ENCODE results near the gene LIPT2.

Gene LIPT2

DNA sequence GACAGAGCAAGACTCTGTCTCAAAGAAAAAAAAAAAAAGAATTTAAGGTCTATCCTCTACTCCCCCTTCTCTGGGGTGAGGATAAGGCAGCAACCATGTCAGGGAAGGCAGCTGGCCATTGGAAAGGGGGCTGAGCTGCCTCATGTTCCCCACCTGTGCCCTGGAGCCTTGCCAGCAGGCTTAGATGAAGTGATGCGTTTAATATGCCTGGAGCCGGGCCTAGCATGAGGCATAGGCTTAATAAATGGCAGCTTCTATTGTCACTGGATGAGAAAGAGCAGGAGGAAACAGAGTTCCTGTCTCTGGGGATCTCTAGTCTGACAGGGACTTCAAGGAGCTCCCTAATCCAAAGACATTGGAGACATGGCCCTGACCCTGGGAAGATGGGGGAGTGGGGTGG lies 23.0 kb downstream of the LIPT2 start:
- TF ChIP-seq, protein P1, sequence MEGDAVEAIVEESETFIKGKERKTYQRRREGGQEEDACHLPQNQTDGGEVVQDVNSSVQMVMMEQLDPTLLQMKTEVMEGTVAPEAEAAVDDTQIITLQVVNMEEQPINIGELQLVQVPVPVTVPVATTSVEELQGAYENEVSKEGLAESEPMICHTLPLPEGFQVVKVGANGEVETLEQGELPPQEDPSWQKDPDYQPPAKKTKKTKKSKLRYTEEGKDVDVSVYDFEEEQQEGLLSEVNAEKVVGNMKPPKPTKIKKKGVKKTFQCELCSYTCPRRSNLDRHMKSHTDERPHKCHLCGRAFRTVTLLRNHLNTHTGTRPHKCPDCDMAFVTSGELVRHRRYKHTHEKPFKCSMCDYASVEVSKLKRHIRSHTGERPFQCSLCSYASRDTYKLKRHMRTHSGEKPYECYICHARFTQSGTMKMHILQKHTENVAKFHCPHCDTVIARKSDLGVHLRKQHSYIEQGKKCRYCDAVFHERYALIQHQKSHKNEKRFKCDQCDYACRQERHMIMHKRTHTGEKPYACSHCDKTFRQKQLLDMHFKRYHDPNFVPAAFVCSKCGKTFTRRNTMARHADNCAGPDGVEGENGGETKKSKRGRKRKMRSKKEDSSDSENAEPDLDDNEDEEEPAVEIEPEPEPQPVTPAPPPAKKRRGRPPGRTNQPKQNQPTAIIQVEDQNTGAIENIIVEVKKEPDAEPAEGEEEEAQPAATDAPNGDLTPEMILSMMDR (IDR thresholded peaks at IDR 0.05; ENCODE audit: low read depth, low read length) = no peak
- H3K4me3 ChIP-seq (ENCODE audit: low read depth, low read length) = no peak overlapping the region

DNA sequence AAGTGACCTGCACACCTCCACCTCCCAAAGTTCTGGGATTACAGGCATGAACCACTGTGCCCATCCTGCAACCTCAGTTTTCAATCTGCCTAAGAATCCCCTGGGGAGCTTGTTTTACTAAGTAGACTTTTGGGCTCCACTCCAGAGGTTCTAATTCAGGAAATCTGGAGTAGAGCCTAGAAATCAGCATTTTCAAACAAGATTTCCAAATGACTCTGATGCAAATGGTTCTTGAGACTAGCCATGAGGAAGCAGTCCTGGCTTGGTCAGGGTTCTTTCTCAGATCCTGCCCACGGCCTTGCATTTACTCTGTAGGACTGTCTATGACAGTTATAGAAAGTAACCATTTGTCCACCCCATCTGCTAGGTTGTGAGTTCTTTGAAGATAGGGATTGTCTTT lies 24.6 kb downstream of the LIPT2 start:
- no peak overlapping the region for H3K4me3 ChIP-seq (ENCODE audit: low read depth, low read length)
- TF ChIP-seq, protein P1 (IDR thresholded peaks at IDR 0.05; ENCODE audit: low read depth, low read length) = no peak

DNA sequence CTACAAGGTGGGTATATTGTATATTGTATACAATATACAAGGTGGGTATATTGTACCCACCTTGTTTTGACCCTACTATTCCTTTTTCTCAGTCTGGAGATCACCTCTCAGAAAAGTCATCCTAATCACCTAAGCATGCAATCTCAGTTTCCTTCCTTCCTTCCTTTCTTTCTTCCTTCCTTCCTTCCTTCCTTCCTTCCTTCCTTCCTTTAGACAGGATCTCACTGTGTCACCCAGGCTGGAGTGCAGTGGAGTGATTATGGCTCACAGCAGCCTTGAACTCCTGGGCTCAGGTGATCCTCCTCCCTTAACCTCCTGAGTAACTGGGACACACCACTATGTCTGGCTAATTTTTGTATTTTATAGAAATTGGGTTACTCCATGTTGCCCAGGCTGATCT lies 25.0 kb downstream of the LIPT2 start:
- TF ChIP-seq, protein P1 (IDR thresholded peaks at IDR 0.05; ENCODE audit: low read depth, low read length) = no peak
- no peak overlapping the region for H3K4me3 ChIP-seq (ENCODE audit: low read depth, low read length)

DNA sequence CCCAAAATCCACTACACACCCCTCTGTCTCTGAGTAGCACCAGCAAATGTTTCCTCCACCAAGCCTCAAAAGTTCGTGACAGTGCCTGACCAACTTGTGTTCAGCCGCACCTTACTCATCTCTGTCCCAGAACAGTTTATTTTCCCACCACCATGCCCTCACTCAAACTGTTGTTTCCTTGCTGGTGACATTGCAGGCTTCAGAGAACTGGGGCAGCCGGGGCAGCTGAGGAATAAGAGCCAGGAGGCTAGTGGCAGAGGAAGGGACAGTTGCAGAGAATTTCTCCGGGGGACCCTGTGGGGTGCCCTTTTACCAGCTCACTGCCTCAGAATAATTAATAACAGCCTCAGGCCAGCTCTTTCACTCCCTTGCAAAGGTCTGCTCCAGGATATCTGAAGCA lies 25.5 kb downstream of the LIPT2 start:
- no peak overlapping the region for H3K4me3 ChIP-seq (ENCODE audit: low read depth, low read length)
- TF ChIP-seq, protein P1 (IDR thresholded peaks at IDR 0.05; ENCODE audit: low read depth, low read length) = no peak

DNA sequence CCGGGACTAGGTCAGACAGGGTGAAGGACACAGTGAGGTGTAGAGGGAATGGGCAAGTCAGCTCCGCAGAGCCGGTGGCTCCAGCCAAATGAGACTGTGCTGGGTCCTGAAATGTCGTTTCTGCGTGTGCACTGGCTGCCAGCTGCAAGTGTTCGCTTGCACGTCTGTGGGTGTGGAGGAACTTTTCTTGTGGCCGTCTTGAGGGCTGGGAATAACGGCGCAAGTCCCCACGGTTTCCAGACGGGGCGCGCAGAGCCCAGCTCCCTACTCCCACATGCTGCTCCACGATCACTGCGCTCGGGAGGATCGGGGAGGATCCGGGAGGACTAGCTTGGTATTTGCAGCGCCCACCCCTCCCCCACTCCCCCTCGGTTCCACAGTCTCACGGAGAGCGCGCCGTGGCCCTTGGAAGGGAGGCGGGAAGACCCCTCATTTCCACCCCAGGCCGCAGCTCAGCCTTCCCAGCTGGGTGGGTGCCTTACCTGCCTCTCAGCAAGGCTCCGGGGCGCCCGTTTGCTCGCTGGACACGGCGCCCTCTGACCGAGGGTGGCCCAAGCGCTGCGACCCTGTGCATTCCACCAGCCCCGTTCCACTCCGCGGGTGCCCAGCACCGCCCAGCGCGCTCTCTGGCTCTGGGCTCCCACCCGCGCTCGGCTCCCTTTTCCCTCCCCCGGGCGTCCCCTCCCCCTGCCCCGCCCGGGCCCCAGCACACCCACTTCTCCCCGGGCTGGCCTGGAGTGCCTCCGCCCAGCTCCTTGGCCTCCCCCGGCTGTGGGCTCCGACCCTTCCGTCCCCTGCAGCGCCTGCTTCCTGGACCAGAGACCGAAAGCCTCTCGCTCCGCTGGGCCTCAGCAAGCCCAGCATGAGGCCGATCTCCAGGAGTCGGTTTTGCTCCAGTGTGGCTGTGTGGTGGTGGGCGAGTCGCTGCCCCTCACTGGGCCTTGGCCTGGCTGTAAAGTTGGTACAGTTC lies 26.3 kb downstream of the LIPT2 start, which contains the start of gene KCNE3:
Gene KCNE3 (minus strand): TSS at position 634 of the 970 bp plus-strand sequence. CDS start 9,986 bp downstream, outside the sequence.
- peak within 1 kb of the TSS; percentile 16; the same call in 1 of the 2 replicates for H3K4me3 ChIP-seq (ENCODE audit: low read depth, low read length)
- TF ChIP-seq, protein P1 (IDR thresholded peaks at IDR 0.05; ENCODE audit: low read depth, low read length) = no peak

DNA sequence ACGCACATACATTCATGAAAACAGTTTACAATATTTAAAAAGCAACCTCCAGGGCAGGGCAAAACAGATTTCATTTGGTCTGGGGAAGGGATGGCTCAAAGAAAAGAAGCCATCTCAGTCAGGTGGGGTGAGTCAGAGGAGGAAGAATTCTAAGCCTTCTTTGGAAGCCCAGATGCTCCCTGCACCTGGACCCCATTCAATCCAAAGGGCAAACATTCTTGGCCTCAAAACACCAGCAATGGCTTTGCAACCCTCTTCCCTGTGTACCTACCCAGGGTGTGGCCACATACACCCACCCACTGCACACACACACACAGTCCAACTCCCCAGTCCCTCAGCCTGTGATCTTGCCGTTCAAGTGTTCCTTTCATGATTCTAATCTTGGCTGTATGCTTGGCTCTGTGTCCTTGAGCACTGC lies 28.2 kb downstream of the LIPT2 start:
- H3K4me3 ChIP-seq (ENCODE audit: low read depth, low read length) = no peak overlapping the region
- TF ChIP-seq, protein P1 (IDR thresholded peaks at IDR 0.05; ENCODE audit: low read depth, low read length) = no peak

DNA sequence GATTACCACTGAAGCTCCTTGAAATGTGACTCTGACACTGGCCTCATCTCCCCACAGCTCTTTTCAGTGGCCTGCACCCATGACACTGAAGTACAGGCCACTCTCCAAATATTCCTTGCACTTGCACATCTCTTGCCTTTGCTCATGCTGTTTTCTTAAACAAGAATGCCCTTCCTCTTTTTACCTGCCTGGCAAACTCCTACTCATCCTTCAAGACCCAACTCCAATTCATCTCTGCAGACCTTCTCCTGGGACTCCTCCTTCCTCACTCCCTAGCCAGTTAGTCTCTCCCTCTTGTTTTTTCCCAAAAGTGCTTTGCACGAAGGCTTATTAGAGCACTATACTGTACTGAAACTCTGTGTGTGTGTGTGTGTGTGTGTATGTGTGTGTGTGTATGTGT lies 28.8 kb downstream of the LIPT2 start:
- TF ChIP-seq, protein P1 (IDR thresholded peaks at IDR 0.05; ENCODE audit: low read depth, low read length) = no peak
- H3K4me3 ChIP-seq (ENCODE audit: low read depth, low read length) = no peak overlapping the region
